ENCODE measurements around the gene EVA1A. TPM values are rescaled to one million over a fixed set of nuclear protein-coding genes. Genes with fewer than 3 reads are reported as not detected.

The EVA1A gene
- total and polyA plus RNA-seq, 8 donors, result 1.3 to 4.7 (median 2.4) TPM; not detected in 3

DNA sequence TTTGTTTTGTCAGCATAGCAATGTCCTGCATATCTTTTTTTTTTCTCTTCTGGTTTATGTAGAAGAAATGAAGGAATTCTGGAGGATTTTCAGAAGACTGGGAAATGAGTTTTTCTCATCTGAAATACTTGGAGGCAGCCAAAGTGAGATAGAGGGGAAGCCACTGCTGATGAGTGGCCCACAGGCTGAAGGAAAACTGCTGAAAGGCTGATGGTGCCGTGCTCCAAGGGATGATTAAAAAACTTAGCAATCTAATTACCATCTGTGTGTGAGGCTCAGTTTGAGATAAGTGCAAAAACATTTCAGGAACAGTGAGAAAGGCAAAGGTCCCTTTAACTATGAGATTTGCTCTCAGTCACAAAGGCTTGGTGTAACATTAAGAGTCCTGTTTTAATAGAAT is 98.5 kb downstream of the EVA1A start:
- TF ChIP-seq, protein P1, sequence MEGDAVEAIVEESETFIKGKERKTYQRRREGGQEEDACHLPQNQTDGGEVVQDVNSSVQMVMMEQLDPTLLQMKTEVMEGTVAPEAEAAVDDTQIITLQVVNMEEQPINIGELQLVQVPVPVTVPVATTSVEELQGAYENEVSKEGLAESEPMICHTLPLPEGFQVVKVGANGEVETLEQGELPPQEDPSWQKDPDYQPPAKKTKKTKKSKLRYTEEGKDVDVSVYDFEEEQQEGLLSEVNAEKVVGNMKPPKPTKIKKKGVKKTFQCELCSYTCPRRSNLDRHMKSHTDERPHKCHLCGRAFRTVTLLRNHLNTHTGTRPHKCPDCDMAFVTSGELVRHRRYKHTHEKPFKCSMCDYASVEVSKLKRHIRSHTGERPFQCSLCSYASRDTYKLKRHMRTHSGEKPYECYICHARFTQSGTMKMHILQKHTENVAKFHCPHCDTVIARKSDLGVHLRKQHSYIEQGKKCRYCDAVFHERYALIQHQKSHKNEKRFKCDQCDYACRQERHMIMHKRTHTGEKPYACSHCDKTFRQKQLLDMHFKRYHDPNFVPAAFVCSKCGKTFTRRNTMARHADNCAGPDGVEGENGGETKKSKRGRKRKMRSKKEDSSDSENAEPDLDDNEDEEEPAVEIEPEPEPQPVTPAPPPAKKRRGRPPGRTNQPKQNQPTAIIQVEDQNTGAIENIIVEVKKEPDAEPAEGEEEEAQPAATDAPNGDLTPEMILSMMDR (IDR thresholded peaks at IDR 0.05), result no peak
- TF ChIP-seq POLR2AphosphoS5 (IDR thresholded peaks at IDR 0.05) (no peak), POLR2A (IDR thresholded peaks at IDR 0.05) (no peak), EP300 (IDR thresholded peaks at IDR 0.05) (no peak)
- 29 to 66% (median 56%) methylated on average over 1 of the region's 1 CpG for WGBS, 5 donors
- Histone ChIP-seq H3K9me3 (no peaks in the 10 kb centered on the region), H3K4me3 (no peak overlapping the region), H3K27ac (no peak overlapping the region), H3K27me3 (peaks cover 0 to 24% (median 0%) of the 10 kb centered on the region in 3 donors), H3K4me1 (no peaks in the 10 kb centered on the region), H3K36me3 (no peaks in the 10 kb centered on the region)
- intact Hi-C loops (cut with DNase I; ENCODE audit: low total_unique reads), result no loop called here
- DNase-seq, result no peak

DNA sequence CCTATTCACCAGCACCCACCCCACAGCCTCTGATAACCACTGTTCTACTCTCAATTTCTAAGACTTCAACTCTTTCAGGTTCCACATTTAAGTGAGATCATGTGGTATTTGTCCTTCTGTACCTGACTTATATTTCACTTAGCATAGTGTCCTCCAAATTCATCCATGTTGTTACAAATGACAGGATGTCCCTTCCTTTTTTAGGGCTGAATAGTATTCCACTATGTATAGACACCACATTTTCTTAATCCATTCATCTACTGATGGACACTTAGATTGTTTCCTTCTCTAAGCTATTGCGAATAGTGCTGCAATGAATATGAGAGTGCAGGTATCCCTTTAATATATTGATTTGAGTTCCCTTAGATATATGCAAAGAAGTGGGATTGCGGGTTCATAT is 100.1 kb downstream of the EVA1A start:
- H3K27ac ChIP-seq, result no peak overlapping the region
- no peaks in the 10 kb centered on the region for H3K4me1 ChIP-seq
- 91 to 98% (median 96%) methylated on average over 2 of the region's 2 CpGs for WGBS, 5 donors
- H3K27me3 ChIP-seq, result peaks cover 0 to 24% (median 0%) of the 10 kb centered on the region in 3 donors
- no peak for DNase-seq
- no peaks in the 10 kb centered on the region for H3K36me3 ChIP-seq
- intact Hi-C loops (cut with DNase I; ENCODE audit: low total_unique reads), result no loop called here
- TF ChIP-seq POLR2A (IDR thresholded peaks at IDR 0.05) (no peak), EP300 (IDR thresholded peaks at IDR 0.05) (no peak), POLR2AphosphoS5 (IDR thresholded peaks at IDR 0.05) (no peak)
- TF ChIP-seq, protein P1 (IDR thresholded peaks at IDR 0.05), result no peak
- H3K4me3 ChIP-seq, result no peak overlapping the region
- no peaks in the 10 kb centered on the region for H3K9me3 ChIP-seq

DNA sequence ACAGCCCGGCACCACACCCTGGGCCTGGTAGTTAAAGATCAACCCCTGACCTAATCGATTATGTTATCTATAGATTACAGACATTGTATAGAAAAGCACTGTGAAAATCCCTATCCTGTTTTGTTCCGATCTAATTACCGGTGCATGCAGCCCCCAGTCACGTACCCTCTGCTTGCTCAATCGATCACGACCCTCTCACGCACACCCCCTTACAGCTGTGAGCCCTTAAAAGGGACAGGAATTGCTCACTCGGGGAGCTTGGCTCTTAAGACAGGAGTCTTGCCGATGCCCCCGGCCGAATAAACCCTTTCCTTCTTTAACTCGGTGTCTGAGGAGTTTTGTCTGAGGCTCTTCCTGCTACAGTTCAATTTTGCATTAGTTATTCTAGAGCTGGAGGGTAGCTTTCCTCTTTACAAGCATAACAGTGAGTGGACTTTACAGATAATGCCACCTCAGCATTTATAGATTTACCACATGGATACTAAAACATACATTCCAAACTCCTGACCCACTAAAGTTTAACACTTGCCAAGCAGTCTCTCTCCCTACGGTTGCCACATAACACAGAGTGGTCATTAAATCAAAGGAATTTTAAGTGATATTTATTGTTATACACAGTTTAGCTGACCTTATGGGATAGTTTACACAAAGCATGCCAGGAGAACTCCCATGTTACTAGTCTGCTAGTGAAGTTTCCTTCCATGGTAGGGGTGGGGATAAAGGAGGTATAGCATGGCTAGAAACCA is 101.0 kb downstream of the EVA1A start:
- Histone ChIP-seq H3K27me3 (peaks cover 0 to 24% (median 0%) of the 10 kb centered on the region in 3 donors), H3K9me3 (no peaks in the 10 kb centered on the region), H3K4me1 (no peaks in the 10 kb centered on the region), H3K4me3 (no peak overlapping the region), H3K36me3 (no peaks in the 10 kb centered on the region), H3K27ac (no peak overlapping the region)
- 60 to 69% (median 62%) methylated on average over 14 of the region's 14 CpGs for WGBS, 5 donors
- TF ChIP-seq EP300 (IDR thresholded peaks at IDR 0.05) (no peak), POLR2A (IDR thresholded peaks at IDR 0.05) (no peak), POLR2AphosphoS5 (IDR thresholded peaks at IDR 0.05) (no peak)
- TF ChIP-seq, protein P1 (IDR thresholded peaks at IDR 0.05), result no peak
- intact Hi-C loops (cut with DNase I; ENCODE audit: low total_unique reads), result no loop called here
- no peak for DNase-seq

DNA sequence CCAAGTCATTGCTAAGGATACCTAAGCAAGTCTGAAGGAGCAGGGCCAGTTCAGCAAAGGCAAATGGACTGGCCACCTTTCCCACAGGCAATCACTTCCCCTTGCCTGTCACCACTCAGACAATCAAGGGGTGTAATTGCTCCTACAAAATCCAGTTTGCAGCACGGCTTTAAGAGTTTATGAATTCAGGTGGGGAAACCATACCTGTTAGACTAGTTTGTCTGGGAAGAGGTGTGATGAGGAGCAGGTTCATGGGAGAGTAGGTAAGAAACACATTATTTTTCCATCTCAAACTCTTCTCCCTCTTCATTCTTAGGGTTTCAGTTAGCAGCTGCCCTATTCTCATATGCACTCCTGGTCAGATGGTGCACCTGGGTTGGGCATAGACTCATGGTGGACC is 102.5 kb downstream of the EVA1A start:
- Histone ChIP-seq H3K4me3 (no peak overlapping the region), H3K9me3 (no peaks in the 10 kb centered on the region), H3K4me1 (no peaks in the 10 kb centered on the region), H3K27ac (no peak overlapping the region), H3K27me3 (peaks cover 0 to 12% (median 0%) of the 10 kb centered on the region in 3 donors), H3K36me3 (no peaks in the 10 kb centered on the region)
- TF ChIP-seq, protein P1 (IDR thresholded peaks at IDR 0.05), result no peak
- no peak for TF ChIP-seq POLR2A (IDR thresholded peaks at IDR 0.05)
- no peak for TF ChIP-seq POLR2AphosphoS5 (IDR thresholded peaks at IDR 0.05)
- TF ChIP-seq EP300 (IDR thresholded peaks at IDR 0.05), result no peak
- 44 to 75% (median 60%) methylated on average over 1 of the region's 1 CpG for WGBS, 5 donors
- intact Hi-C loops (cut with DNase I; ENCODE audit: low total_unique reads), result no loop called here
- DNase-seq, result no peak

All from stomach (tissue), 9 donors.